Measurements from ENCODE around the gene MUC12. TPM values are rescaled to one million over a fixed set of nuclear protein-coding genes. Genes with fewer than 3 reads are reported as not detected.
"Not testable (repeated sequence)": the region's sequence is repeated elsewhere in the genome, so short reads cannot be mapped to it uniquely, and the experiment has no call there.

Gene MUC12
- total RNA-seq, 1 donor from 2014 or later, result not detected

- DNase-seq (ENCODE audit: low read depth, low spot score), result no peak
Observed at GRCh38 chr7:101058355-101058754, 89.0 kb downstream of the MUC12 start.

GRCh38 chr7:101059620-101059942, 90.2 kb downstream of the MUC12 start:
- no peak for DNase-seq (ENCODE audit: low read depth, low spot score)

- DNase-seq (ENCODE audit: low read depth, low spot score), result no peak
Observed at GRCh38 chr7:101060992-101061391, 91.6 kb downstream of the MUC12 start.

GRCh38 chr7:101064176-101064550, 94.8 kb downstream of the MUC12 start:
- DNase-seq (ENCODE audit: low read depth, low spot score), result not testable (repeated sequence)

- not testable (repeated sequence) for DNase-seq (ENCODE audit: low read depth, low spot score)
Observed at GRCh38 chr7:101065162-101065561, 95.8 kb downstream of the MUC12 start.

GRCh38 chr7:101066141-101066832, 96.9 kb downstream of the MUC12 start:
- no peak for DNase-seq (ENCODE audit: low read depth, low spot score)

- no peak for DNase-seq (ENCODE audit: low read depth, low spot score)
Observed at GRCh38 chr7:101066833-101067177, 97.4 kb downstream of the MUC12 start.

GRCh38 chr7:101068401-101068800, 99.0 kb downstream of the MUC12 start:
- DNase-seq (ENCODE audit: low read depth, low spot score), result no peak

Other genes with a start within 250 kb of the MUC12 start
- gene EPO, start 249.1 kb upstream of the MUC12 start, total RNA-seq, result not detected in 2 replicates
- gene ZAN, start 236.0 kb upstream of the MUC12 start, total RNA-seq, result not detected in 2 replicates
- gene EPHB4, start 142.0 kb upstream of the MUC12 start, total RNA-seq, result 184 and 276 TPM in 2 replicates
- 29.2 and 30.9 TPM in 2 replicates for gene SLC12A9, start 116.9 kb upstream of the MUC12 start, total RNA-seq
- 61.0 and 71.8 TPM in 2 replicates for gene TRIP6, start 102.2 kb upstream of the MUC12 start, total RNA-seq
- gene SRRT, start 94.5 kb upstream of the MUC12 start, total RNA-seq, result 56.7 and 66.1 TPM in 2 replicates
- 2.5 and 2.6 TPM in 2 replicates for gene UFSP1, start 79.8 kb upstream of the MUC12 start, total RNA-seq
- gene ACHE, start 73.7 kb upstream of the MUC12 start, total RNA-seq, result 0.33 and 0.81 TPM in 2 replicates
- gene MUC3A, start 20.0 kb upstream of the MUC12 start, total RNA-seq, result not detected in 2 replicates
- not detected in 2 replicates for gene MUC17, start 50.5 kb downstream of the MUC12 start, total RNA-seq
- 14.0 and 28.8 TPM in 2 replicates for gene TRIM56, start 115.9 kb downstream of the MUC12 start, total RNA-seq
- 2,165 and 2,466 TPM in 2 replicates for gene SERPINE1, start 157.5 kb downstream of the MUC12 start, total RNA-seq
- 161 and 225 TPM in 2 replicates for gene AP1S1, start 184.9 kb downstream of the MUC12 start, total RNA-seq
- gene VGF, start 196.0 kb downstream of the MUC12 start, total RNA-seq, result 0.07 TPM in 1 of 2 replicates, not detected in the other
- not detected in 2 replicates for gene NAT16, start 210.7 kb downstream of the MUC12 start, total RNA-seq
- not detected in 2 replicates for gene MOGAT3, start 231.5 kb downstream of the MUC12 start, total RNA-seq
- gene PLOD3, start 248.0 kb downstream of the MUC12 start, total RNA-seq, result 65.4 and 80.8 TPM in 2 replicates
- gene ZNHIT1, start 248.6 kb downstream of the MUC12 start, total RNA-seq, result 84.0 and 118 TPM in 2 replicates

Measured in pulmonary artery endothelial cell (primary cell).